Suppressor macrophage treated with lipopolysaccharide for 1 hour (primary cell): ENCODE measurements around the gene RBP2.
A peak's percentile ranks its signal among the peaks of the same experiment; 100 is the strongest.

Source experiments
- DNase-seq, 3 donors: peaks; one replicate each; pipeline ENCODE4 v3.0.0-alpha.2; 2020 to 2022

RBP2 gene

DNA sequence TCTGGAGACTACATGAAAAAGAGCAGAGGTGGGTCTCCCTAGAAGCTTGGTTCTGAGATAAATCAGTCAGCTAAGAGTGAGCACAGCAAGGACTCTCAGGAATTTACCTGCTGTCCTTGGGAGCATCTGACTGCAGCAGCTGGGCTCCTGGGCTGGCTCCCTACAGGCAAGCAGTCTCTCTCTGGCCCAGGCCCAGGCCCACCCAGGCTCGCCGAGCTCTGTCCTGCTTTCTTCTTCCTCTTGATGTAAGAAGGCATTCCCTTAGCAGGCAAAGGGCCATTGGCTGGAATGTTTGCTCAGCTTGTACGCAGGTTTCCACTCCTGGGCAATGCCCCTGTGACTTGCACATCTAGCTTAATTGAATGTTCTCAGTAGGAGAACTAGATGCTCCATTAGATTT lies 4.3 kb upstream of the RBP2 start:
- no peak for DNase-seq

DNA sequence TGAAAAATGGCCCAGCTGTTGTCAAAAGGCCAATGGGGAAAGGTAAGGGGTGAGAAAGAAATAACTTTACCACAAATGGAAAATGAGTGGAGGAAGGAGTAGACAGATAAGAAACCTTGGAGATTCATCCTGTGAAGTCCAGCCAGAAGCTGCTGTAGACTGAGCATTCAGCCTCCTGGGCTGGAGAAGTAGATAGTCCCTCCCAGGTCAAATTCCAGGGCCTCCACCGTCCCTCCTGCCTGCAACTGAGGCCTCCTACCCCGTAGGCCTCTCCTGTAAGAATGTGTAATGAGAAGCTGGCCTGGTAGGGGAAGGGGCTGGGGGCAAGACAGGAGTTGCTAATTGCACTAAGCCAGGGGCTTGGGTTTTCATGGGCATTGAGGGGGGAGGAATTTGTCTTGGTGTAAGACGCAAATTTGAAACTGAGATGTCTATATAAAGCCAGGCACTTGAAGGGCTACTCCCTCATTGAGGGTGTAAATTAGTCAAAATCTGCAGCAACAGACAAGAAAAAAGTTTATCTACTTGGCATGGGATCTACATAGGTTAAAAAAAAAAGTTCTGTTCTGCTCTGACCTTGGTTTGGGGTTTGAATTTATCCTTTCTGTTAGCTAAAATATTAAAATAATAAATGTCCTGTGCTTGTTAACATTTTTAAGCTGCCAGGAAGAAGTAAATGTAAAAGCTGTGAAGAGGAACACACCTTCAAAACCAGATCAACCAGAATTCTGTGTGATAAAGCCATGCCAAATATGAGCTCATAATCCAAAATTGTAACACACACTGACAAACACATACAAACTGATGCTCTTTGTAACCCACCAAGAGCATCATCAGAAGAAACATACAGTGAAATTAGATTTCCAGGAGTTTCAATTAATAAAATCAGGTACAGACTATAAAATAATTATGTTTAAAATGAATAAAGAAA lies 1.7 kb upstream of the RBP2 start:
- DNase-seq: no peak

DNA sequence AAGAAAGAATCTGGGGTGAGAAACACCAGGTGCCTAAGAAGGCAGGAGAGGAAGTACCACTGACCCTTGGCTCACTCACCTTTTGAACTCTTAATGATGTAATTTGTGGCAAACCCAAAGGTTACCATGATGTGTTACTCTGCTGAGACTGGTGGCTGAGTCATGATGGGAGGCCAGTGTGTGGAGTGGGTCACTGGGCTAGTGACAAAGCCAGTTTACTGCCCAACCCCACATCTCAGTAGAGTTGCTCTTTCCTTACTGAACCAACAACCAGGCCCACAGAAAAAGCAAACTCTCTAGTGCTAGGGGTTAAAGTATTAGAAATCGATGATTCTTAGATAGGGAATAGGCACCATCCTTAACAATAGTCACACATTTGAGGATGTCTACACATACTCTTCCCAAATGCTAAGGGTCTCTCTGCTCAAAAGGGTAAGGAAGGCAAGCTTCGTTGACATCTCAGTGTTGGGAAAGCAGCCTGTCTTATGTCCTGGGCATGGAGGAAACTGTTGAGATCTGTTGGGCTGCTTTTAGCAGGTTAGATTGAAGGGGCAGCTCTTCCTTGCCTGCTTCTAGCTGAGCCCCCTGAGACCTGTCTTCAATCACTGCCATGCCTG lies 3.1 kb downstream of the RBP2 start:
- DNase-seq: peak; percentile 17 to 38 (median 34)

DNA sequence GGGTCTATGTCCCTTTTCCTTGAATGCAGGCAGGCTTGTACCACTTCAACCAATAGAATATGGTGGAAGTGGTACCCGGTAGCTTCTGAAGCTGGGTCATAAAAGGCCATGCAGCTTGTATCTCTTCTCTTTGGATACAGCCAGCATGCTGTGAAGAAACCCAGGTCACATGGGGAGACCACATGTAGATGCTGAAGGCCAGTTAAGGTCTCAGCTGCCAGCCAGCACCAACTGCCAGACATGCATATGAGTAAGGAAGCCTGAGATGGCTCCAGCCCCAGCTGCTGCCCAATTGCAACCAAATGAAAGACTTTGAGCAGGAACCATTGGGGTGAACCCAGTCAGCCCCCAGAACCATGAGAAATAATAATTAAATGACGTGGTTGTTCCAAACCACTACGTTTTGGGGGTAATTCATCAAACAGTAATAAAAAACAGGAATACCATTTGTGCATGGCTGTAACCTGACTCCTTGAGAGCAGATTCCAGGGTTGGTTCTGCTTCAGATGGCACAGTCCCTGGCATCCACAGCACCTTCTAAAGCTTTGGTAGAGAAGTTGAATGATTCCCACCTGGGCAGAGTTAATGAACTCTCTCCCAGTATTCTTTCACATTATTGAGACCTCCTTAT lies 3.8 kb downstream of the RBP2 start:
- no peak for DNase-seq

DNA sequence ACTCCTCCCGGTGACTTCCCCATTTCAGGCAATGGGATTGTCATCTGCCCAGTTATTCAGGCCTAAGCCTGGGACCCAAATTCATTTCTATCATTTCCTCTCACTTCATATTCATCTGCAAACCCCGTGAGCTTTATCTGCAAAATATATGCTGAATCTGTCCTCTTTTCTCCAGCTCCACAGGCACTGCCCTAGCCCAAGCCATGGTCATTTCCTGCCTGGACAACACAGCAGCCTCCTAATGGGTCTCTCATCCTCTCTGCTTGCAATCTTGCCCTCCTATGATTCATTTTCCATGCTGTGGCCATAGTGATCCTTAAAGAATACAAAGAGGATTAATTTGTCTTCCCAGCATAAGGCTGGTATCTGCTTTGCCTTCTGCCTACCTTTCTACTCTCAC lies 6.1 kb downstream of the RBP2 start:
- no peak for DNase-seq

DNA sequence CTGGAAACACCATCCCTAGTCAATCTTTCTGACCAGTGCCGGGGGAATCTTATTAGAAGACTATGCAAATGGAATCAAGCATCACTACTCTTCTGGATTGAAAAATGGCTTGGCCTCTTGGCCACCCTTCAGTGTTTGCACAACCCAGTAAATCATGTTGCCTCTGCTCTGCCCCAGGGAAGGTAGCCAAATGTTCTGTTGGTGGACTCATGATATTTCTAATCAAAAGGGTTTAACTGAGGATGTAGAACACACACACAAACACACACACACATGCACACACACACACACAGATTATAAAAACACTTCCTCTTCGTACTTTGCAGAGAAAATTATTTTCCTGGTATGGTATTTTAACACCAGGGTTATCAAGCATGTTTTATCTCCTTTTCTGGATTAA lies 7.9 kb downstream of the RBP2 start:
- no peak for DNase-seq

DNA sequence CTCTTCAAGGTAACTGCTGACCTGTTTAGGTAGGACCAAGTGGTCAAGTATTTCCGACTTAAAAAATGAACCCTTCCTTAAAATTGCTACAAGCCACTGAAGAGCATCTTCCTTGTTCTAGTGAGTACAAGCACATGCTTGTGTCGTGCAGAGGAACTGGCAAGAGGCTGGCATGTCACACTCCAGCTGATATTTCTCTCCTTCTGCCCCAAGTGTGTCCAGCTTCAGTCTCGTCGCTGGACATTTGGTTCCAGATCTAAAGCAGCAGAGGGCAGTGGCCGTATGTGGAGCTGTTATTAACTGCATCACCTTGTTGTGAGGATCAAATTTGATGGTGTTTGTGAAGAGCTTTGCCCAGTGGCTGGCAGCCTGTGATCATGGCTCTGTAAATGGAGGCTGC lies 10.0 kb downstream of the RBP2 start:
- DNase-seq: no peak

DNA sequence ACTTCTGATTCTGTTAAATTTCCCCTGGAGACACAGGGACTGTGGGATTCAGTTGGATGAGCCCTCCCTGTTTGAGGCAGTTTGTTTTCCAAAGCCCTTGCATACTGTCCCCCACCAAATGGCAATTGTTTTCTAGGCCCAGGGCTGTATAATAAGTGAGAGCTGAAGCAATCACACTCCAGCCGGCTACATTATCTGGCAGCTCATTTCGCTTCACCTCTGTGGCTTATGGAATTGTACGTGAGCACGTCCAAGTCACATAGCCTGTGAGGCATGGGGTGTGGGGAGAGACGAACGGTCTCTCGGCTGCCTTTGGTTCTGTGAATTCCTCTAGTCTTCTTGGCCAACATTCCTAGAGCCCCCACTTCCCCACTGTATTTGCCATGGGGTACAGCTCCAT lies 10.7 kb downstream of the RBP2 start:
- DNase-seq: no peak

DNA sequence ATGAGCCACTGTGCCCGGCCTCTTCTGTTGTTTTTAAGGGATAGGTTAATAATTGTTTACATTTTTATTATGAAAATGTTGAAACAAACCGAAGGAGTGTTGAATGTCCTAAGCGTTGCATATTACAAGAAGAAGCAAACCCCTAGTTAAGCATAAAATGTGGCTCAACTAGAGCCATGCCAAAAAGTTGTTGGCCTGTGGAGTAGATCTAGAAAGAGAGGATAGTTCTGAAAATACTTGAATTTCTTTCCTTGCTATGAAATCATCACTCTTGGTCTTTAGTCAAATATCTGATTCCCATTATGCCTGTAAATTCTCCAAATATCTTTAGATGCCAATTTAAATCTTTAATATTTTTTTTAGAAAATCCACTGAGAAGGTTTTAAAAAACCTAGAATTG lies 12.8 kb downstream of the RBP2 start:
- DNase-seq: no peak

DNA sequence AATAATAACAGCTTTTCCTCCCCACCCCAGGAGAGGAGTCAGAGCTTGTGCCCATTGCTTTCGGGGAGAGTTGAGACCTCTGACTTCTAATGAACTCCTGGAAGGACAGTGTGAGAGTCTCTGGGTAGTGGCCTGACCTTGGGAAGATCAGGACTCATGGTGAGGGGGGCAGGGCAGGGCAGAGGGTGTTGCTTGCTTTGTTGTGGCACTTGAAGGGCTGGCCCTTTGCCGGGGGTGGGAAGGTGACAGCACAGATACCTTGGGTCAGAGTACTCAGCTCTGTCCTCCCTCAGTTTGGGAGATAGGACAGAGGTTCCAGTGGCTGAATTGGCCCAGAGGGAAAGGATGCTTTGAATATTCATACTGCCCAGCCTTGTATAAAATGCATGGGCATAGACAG lies 15.8 kb downstream of the RBP2 start:
- no peak for DNase-seq

DNA sequence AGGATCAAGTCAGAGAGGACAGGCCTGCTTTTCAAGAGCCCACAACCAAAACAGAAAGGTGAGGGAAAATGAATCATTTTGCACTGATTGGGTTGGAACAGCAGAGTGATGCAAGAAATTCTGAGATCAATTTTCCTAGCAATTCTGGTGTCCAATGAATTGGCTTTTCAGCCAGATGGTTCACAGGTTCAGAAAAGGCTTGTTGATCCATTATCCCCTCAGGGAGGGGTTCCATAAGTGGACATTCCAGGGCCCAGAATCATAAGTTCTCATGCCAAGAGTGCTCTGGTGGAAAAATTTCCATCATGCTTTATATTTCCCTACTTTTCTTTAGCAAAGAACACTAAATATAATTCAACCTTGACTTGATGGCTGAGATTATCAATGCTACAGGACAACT lies 16.2 kb downstream of the RBP2 start:
- DNase-seq: no peak

DNA sequence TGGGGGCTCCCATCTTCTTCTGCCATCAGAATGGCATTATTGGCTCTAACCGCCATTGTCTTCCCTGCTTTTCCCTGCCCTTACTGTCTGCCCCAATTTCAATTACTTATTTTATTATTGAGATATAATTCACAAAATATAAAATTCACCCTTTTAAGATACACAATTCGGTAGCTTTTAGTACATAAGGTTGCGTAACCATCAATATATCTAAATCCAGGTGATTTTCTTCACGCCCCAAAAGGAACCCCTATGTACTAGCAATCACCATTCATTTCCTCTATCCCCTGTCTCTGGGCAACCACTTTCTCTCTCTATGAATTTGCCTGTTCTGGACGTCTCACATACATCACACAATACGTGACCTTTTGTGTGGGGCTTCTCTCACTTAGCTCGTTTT lies 18.0 kb downstream of the RBP2 start:
- no peak for DNase-seq

DNA sequence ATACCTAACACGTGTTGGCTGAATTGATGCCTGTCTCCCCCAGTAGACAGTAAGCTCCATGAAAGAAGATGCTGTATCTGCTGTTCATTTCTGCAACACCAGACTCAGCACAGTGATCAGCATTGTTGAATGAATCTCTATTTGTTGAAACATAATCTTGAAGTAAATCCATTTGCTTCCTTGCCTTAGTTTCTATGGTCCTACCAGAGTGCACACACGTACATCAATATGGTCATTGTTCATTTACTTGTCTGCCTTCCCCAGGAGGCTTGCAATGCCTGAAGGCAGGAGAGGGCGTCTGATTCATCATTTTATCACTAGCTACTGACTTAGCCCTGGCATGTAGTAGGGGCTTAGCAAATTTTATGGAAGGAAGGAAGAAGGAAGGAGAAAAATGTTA lies 19.2 kb downstream of the RBP2 start:
- no peak for DNase-seq

DNA sequence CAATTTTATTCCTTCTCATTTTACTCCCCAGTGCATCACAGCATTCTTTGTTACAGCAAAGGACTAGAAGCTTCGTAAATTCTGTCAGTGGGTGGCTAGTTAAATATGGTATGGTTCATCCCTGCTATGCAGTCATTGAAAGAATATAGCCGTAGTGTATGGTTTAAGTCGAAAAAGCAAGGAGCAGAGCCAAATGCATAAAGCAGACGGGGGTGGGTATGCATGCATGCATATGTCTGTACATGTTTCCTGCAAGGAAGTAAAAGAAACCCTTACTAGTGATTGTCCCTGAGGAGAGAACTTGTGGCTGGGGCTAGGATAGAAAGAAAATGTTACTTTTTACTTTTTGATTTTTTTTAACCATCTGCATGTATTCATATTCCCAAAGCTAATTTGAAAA lies 19.9 kb downstream of the RBP2 start:
- DNase-seq: no peak

DNA sequence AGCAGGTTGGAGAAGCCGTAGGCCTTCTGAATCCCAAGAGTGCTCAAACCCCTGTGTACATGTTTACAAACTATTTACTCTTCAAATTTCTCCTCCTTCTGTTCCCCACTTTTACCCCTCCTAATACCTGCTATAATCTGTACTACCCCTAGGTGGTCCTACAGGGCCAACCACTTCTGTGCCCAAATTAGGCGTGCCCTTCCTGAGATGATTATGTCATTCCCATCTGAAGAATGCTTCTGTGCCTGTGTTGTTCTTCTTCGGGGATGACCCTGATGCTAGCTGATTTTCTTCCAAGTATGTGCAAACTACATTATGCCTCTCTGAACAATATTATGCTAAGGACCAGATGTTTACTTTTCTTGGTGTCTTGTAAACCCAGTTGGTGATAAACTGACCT lies 20.5 kb downstream of the RBP2 start:
- DNase-seq: no peak

DNA sequence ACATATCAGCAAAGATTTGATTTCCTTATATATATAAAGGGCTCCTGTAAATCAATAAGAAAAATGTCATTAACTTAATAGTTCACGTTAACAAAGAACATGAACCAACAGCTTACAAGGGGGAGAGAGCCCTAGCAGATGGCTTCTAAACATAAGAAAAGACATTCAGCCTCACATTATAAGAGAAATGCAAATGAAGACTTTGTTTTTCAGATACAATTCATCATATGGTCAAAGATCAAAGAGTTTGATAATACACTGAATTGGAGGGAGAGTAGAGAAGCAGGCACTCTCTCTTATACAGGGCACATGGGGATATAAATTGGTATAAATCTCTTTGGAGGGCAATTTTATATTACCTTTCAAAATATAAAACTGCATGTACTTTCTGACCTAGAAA lies 21.1 kb downstream of the RBP2 start:
- no peak for DNase-seq

DNA sequence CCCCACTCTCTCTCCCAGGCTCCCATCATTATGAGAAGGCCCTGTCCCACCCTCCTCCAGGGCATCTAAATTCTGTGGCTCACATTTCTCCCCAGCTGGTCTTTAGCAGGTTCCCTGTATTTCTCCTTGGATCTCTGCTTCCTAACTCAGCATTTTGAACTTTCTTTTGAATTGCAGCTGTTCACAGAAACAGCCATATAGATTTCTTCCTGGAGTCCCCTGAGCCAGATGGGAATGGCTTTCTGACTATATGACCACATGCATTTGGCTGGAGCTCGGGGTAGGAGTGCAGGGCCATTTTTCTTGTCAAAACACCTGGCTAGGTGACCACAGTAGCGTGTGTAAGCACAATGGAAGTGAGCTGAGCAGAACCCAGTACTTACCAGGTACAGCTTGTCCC lies 22.0 kb downstream of the RBP2 start:
- DNase-seq: no peak

DNA sequence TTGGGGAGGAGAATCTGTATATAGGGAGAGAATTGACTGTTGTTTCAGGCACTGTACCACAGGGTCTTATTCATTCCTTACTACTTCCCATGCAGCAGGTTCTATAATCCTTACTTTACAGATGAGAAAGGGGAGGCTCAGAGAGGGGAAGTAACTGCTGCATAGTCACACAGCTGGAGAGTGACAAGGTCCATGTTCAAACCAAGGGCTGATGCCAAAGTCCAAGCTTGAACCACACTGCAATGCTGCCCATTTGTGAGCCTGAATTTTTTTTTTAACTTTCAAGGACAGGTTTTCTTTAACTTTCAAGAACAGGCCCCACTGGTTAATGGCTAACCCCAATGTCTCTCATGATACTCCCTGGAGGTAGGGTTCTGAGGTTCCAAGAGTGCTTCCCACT lies 26.2 kb downstream of the RBP2 start:
- no peak for DNase-seq

DNA sequence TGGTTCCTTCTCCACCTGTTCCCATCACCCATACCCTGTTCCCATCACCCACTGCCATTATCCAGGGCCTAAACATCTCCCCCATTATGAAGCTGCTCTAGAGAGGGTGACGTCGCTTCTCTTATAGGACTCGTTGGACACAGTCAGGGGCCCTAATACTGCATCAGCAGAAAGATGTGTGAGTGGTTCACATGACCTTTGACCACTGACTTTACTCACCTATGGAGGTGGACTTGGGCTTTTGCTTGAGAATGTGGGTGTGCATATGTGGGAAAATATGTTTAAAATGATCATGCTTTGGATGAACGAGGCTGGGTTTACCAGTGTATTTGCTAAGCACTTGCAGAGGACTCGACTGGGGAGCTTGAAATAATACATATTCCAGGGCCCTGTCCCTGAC lies 26.8 kb downstream of the RBP2 start:
- DNase-seq: no peak

DNA sequence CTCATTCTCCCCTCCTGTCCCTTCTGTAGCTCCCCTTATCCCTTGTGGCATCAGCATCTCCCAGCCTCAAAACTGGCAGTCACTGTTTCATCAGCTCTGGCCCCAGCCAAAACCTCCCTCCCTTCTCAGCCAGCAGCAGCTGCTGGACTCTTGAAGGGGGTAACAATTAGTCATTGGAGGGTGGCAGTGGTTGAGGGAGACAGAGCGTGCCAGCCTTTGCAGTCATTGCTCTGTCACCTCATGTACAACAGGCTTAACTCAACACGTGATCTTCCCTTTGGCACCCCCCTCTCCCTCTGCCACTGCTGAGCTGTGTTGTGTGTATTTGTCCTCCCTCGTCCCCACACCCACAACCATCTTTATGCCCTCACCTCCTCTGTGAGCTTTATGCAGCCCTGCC lies 28.2 kb downstream of the RBP2 start:
- no peak for DNase-seq

DNA sequence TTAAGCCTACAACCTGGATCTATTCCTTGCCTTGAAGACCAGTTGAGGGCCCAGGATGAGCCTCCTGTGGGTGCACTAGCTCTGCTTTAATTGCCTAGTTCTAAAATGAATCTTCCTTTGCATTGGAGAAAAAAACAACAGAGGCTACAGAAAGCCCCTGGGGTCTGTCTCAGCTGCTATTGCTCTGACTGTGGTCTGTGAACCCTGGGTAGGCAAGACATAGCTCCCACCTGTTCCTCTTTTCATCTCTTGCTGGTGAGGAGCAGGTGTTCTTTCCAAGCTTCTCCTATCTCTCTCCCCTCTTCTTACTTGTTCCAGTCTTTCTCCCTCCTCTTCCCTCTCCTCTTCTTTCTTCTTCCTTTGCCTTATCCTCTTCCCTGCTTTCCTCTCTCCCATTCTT lies 28.8 kb downstream of the RBP2 start:
- no peak for DNase-seq

DNA sequence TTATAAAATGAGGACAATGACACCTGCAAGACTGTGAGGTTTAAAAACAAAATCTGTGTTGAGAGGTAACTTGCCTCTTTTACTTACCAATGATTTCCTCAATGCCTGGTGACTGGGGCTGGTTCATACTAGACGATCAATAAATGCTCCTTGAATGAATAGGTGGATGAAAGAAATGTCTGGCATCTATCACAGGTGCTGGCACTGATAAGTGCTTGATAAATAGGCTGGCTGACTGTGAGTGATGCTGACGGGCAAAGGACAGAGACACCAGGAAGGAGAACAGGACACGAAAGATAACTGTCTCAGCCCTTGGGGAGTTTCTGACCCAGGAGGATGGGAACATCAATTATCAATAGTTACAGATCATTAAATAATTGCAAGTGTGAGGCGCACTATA lies 31.9 kb downstream of the RBP2 start:
- no peak for DNase-seq

DNA sequence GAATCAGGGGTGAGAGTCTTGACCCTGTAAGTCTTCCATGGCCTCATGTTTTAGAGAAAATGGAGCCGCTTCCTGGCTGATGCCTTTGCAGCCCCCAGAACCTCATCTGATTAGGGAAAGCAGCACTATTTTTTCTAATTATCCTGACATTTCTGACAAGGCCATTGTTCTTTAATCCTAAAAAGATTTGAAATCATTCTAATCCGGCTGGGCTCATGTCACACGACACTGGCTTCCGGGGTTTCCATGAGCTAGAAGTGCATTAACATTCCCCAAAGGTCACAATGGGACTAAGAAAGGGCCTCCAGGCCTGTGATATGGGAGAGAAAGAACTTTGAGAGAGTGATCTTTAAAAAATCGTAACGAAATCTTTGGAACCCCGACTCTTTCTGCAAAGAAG lies 33.1 kb downstream of the RBP2 start:
- DNase-seq: no peak

DNA sequence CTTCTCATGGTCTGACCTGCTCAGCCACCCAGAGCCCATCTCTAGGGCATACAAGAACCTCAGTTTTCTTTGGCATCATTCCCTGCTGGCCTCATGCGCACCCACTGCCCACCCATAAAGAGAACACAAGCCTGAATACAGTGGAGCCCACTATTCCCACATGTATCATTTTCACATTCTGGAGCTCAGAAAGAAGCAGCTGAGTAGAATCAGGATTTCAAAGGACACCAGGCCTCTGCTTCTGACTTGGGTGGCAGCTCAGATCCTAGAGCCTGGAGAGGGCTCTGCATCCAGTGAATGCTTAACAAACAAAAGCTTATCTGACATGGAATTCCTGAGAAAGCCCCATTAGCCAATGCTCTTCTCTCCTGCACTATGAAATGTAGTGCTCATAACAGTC lies 34.7 kb downstream of the RBP2 start:
- no peak for DNase-seq
